HTR-8/SVneo (cell line): ENCODE measurements around the gene GOT2.
A peak's percentile ranks its signal among the peaks of the same experiment; 100 is the strongest.
"Not testable (repeated sequence)": the region's sequence is repeated elsewhere in the genome, so short reads cannot be mapped to it uniquely, and the experiment has no call there.

Experiments
- DNase-seq: peaks from one replicate; pipeline ENCODE4 v3.0.0; 2011; ENCODE audit warnings: low spot score, mixed read lengths; ENCODE audit not compliant: insufficient read length
- FAIRE-seq: peaks from 2 replicates; lab custom pipeline; 2011; peaks lifted over from hg19 to GRCh38; lab: Jason Lieb, UNC

The GOT2 gene

DNA sequence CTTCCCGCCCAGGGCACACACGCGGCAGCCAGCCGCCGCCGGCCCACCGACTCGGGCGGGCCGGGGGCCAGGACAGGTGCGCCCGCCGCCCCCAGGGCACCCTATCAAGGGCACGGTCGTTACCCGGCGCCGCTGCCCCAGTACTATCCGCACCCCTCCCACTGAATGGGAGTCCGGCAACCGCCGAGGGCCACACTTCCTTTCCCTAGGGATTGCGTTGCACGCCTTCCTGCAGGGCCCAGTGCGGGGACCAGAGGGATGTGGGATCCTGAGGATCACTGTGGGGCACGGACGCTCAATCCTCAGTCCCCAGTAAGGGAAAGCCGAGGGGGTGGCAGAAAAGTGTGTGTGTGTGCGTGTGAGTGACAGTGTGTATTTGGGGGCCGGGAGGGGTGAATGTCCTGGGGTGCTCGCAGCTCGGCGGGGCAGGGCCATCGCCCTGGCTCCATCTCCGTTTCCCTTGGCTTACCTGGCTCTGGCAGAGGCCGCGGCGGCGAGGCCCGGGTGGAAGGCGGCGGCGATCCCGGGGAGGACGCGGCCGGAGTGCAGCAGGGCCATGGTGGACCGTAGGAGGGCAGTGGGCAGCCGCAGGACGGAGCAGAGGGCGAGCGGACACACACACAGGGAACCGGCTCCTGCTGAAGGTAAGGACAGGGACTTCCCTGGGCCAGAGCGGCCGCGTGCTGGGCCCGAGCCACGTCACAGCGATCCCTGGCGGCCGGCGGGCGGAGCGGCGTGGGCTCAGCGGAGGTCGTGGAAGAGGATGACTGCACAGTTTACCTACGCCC lies at the start of gene GOT2:
Gene GOT2 (minus strand): TSS at position 646 of the 788 bp plus-strand sequence. CDS start 88 bp downstream, at position 558.
- FAIRE-seq (peak; percentile 97), DNase-seq (peak; percentile 95)

DNA sequence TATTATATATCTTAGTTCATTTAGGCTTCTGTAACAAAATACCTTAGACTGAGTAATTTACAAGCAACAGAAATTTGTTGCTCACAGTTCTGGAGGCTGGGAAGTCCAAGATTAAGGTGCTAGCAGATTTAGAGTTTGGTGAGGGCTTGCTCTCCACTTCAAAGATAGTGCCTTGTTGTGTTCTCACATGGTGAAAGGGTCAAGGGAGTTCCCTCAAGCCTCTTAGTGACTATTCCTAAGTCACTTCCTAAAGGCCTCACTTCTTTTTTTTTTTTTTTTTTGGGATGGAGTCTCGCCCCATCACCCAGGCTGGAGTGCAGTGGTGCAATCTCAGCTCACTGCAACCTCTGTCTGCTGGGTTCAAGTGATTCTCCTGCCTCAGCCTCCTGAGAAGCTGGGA lies 45.2 kb upstream of the GOT2 start:
- not testable (repeated sequence) for FAIRE-seq, DNase-seq

DNA sequence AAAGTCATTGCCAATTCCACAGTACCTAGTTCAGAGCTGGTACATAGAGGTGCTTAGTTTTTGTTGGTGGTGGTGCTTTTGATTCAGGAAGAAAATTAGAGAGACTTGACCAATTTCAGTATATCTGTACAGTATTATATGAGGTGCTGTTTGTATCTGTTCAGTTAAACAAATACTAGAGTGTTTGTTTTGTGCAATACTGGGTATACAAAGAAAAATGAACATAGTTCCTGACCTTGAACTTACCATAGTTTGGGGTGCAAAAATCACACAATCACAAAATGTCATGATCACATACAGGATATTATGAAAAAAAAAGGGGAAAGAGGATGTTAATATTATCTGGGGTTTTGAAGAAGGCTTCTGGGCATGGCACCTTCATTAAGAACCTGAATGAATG lies 39.8 kb upstream of the GOT2 start:
- FAIRE-seq (no peak), DNase-seq (no peak)

DNA sequence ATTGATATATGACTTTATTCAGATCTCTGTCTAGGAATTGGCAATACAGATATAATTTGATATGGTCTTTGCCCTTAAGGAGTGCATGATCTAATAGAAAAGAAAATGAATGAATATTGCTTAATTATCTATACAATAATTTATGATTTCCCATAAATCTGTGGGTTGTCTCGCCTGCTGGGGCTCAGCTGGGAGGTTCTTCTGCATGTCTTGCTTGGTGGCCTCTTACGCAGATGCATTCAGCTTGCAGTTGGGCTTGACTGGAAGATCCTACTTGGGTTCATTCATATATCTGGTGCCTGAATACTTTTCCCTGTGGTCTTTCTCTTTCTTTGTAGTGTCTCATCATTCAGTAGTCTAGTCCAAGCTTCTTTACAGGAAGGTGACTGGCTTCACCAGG lies 34.0 kb upstream of the GOT2 start:
- FAIRE-seq (no peak), DNase-seq (no peak)

DNA sequence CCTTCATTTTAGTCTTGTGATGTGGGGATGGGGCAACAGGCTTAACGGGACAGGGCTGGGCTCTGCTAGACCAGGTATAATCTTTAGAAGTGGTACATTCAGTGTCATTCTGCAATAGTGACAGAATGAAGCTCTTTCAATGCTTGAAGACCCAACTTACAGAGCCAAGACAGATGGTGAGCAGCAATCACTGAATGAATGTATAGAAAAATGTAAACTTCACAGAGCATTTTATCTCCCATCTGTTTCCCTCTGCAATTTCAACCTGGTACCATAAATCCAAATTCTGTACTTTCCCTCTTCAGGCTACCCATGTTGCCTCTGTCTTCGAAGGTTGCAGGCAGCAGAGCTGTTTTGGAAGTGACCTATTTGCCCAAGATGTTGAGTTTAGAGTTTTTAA lies 33.5 kb upstream of the GOT2 start:
- FAIRE-seq (no peak), DNase-seq (no peak)

DNA sequence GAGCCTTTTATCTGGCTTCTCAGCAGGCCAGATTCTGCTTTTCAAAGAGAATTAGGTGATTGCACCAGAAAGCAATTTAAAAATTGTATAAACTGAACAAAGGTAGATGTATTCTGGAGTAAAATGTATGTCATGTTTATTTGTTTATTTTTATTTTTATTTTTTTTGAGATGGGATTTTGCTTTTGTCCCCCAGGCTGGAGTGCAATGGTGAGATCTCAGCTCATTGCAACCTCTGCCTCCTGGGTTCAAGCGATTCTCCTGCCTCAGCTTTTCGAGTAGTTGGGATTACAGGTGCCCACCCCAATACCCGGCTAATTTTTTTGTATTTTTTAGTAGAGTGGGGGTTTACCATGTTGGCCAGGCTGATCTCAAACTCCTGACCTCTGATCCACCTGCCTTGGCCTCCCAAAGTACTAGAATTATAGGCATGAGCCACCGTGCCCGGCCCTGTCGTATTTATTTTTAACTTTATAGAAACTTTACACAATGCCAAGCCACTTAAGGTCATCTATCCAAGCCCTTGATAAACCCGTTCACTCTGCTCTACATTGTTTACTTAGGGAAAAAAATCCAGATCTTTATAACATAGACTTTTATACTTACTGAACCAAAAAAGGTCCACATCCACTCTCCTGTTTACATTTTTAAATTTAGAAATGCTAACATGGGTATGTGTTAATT lies 22.7 kb upstream of the GOT2 start:
- DNase-seq (no peak), FAIRE-seq (no peak)

DNA sequence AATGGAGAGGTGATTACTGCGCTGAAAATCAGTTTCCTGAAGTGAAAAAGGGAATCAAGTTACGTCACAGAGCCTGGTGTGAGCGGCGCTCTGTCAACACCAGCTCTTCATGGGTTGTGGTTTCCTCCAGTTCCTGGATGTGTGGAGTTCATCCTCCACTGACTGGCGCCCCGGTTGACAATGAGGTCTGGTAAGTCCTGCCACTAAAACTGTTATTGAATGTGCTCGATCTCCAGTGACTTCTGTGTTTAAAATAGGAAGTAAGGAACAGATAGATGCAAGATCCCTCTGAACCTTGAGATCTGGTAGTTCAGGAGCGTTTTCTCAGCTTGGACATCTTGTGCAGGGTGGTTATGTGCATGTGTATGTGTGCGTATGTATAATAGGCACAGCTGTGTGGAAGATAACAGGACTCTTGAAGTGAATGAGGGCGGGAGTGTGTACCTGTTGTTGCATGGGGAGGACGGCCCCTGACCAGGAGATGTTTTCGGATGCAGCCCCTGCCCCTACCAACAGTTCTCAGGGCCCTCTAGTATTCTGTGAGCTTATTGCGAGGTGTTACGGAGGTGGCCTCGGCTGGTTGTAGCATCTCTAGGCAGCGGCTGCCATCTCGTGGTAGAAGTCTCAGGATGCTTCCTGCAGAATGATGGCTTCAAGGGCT lies 22.0 kb upstream of the GOT2 start:
- DNase-seq (peak; percentile 85), FAIRE-seq (peak; percentile 85)

DNA sequence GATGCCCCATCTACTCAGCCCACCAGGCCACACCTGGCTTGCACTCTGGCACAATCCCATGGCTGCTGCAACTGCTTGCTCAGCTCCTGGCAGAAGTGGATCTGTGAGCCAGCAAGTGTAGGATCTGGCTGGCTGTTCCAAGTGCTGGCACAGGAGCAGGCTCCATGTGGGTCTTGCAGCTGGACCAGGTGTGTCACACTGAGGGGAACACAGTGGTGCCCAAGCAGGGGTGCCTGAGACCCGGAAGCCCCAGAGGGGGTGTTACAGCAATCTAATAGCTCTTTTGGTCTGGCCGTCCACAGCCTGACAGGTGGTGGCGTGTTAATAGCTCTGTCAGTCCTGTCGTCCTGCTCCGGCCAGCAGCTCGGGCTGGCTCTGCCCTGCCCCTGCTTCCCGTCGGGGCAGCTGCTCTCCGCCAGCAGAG lies 19.6 kb upstream of the GOT2 start:
- FAIRE-seq (no peak), DNase-seq (no peak)

DNA sequence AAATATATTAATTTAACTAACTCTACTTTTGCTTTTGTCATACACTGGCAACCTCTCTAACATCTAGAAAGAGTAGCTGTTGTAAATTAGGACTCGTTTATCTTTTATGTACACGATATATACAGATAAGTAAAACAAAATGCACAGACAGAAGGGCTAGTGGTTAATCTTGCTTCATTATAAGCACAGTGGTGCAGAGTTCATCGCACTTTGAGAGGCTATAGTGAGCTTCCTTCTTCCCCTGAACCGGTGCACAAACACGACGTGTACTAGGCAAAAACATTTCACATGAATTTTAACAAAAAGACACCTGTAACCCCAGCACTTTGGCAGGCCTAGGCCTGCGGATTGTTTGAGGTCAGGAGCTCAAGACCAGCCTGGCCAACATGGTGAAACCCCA lies 10.4 kb upstream of the GOT2 start:
- DNase-seq (no peak), FAIRE-seq (no peak)

DNA sequence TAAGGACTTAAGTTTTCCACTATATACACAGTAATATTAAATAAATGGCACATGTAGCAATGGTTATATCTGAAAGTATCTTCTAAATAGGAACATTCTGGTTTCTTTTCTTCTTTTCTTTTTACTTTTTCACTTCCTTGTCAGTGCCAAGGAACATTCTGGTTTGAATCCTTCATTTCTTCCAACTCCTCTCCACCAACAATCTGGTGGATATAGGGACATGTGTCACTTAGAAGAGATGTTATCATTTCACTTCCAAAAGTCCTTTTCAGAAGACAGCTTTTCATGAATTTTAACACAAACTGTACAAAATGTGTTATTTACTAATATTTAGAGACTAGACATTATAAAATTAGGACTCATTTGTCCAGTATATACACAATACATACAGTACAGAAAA lies 7.9 kb upstream of the GOT2 start:
- DNase-seq (no peak), FAIRE-seq (no peak)

DNA sequence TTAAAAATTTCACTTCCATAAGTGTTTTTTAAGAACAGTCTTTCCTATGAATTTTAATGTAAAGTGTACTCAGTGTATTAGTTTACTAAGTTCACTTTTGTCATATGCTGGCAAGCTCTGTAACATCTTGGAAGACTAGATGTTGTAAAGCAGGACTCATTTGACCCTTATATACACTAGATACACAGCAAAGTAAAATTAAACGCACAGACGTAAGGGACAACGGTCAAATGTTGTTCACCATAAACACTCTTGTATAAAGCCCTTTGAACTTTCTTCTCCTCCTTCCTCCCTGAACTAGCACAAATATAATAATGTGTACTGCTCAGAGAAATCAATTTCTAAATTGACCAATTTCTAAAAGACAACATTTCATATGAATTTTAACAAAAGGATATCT lies 7.0 kb upstream of the GOT2 start:
- FAIRE-seq = no peak
- no peak for DNase-seq

DNA sequence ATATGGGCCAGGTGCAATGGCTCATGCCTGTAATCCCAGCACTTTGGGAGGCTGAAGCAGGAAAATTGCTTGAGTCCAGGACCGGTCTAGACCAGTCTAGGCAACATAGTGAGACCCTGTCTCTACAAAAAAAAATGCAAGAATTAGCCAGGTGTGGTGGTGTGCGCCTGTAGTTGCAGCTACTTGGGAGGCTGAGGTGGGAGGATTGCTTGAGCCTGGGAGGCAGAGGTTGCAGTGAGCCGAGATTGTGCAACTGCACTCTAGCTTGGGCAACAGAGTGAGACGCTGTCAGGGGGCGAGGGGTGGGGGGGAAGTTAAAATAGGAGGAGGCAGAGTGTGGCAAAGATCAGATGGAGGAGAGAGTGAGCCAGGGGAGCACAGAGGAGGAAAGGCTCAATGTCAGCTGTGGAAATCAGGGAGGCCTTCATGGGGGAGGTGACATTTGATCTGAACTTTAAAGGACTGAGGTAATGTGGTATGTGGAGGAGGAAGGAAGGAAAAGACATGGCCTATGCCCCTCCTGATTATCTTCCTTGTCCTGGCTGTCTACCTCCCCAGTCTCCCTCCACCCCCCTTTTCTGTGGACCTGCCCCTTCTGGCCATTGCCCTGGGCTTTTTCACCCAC lies 4.7 kb upstream of the GOT2 start:
- no peak for DNase-seq
- FAIRE-seq = peak; percentile 80

DNA sequence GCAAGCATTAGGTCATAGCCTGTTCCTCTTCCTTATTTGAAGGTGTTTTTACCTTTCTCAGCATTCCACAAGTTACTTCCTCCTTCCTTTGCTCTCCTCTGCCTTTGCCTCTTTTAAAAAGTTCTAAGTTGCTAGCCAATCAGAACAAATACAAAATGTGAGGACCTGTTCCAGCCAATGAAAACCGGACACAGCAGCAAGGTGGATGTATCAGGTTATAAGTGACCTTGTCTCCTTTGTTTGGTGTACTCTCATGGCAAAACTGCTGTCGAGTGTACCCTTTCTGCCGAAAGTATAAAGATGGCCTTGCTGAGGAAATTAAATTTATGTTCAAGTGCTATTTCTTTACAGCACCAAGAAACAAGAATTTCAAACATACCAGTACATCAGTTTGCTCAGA lies 2.2 kb upstream of the GOT2 start:
- not testable (repeated sequence) for FAIRE-seq, DNase-seq

DNA sequence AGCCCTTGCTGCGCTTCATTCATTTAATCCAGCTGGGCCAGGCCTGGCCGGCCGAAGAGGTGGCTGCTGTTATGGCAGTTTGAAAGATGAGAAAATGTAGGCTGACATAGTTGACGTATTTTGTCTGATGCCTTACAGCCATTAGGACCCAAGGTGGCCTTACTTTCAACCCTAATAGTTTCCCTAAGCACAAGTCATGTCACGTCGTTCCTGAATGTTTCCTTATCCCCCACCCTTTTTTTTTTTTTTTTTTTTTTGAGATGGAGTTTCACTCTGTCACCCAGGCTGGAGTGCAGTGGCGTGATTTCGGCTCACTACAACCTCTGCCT lies 307 bp upstream of the GOT2 start:
- DNase-seq (no peak), FAIRE-seq (no peak)

DNA sequence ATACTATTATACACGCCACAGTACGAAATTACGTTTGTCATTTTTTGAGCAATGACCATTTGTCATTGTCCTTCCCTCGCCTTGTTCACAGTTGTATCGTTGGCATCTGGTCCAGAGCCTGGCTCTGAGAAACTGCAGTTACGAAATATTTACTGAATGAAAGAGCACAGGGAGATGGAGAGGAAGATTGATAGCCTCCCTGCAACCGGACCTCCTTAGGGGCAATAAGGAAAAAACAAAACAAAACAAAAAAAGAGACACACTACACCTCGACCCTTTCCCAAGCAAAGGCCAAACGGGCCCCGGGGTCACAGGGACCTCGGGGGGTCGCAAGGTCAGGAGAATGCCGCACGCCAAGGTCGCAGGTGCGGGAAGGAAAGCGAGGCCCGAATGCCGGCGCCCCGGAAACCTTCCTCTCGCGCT lies 857 bp downstream of the GOT2 start:
- DNase-seq (no peak), FAIRE-seq (no peak)

DNA sequence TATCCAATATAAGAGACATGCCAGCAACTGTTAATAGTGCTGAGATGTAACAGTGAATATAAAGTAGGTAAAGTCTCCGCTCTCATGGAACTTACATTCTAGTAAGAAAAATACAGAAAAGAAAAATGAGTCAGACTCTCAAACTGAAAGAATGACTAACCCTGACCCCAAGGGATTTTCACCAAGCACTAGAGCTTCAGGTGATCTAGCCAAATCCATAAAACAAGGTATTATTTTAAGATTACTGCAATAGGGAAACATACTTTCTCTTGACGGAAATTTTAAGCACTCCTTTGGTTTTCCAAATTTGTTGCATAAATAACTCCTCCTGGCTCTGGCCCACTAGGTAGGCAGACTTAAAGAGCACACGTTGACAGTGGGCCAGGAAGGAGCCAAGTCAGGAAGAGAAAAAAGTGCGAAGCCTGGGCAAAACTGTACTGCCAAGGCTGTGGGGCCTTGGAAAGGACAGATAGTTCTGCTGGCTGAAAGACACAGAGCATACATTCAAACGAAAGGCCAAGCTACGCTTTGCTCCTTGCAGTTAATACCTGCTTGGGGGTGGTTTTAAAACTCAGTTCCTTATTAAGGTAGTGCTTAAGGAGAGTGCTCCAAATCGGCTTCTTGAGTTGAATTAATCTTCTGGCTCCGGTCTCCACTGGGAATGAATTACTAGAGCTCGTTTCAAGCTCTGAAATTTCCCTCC lies 1.4 kb downstream of the GOT2 start:
- DNase-seq (no peak), FAIRE-seq (no peak)

DNA sequence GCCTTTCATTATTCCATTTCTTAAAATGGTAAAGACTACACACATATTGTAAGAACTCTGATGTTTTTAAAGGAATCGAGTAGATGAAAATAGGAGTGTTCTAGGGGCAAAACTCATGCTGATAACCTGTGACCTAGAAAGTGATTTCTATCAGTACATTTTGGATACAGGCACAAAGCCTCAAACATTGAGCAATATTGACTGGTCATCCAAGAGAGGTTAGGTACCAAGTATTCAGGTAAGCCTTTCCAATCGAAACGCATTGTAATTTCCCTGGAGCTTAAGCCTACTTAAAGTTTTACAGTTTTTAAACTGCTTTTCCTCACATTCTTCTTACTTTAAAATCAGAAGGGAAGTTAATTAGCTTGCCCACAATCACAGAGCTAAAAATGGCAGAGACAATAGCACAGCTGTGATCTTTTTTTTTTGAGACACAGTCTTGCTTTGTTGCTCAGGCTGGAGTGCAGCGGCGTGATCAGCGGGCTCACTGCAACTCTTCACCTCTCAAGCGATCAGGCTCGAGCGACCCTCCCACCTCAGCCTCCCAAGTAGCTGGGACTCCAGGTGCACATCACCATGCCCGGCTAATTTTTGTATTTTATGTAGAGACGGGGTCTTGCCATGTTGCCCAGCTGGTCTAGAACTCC lies 3.3 kb downstream of the GOT2 start:
- DNase-seq (no peak), FAIRE-seq (no peak)

DNA sequence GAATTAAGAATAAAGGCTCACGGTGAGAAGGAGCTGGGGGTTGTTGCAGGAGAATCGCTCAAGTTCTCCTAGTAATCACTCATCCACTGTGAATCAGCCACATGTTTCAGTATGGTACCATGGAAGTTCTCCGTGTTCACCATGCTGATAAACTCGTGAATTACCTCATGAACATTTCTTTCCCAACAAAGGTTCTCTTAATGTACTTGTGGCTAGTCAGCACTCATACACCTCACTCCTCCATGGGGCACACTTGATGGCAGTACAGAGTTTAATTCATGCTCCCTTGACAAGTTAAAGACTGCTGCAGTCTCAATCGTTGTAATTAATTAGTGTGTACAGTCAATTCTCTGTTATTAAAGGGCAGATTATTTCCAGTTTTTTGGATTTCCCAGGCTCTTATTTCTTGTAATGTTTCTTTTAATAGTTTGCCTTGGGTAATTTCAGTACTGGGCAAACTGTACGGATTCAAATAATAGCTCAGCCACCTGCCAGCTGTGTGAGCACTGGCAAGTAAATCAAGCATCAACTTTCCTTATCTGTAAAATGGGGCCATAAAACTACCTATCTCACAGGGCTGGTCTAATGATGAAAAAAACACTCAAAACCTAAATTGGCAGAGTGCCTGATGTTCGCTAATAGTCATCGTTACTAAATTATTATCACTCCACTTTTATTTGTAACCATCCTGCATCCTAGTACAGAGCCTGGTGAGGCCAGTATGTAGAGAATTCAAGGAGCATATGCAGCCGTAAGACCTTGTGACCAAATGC lies 6.1 kb downstream of the GOT2 start:
- FAIRE-seq (no peak), DNase-seq (no peak)
